Central memory CD8-positive, alpha-beta T cell (primary cell): ENCODE data around the gene NAV1.
A peak's percentile ranks its signal among the peaks of the same experiment; 100 is the strongest.

Experiments
- ATAC-seq: fragments of 150-1000 bp; cut with Tn5 transposase; replicated peaks from 2 replicates; pipeline ENCODE4 v1.10.0; 2022; ENCODE audit warnings: mild to moderate bottlenecking, moderate FRiP score, moderate number of reproducible peaks; ENCODE audit not compliant: poor library complexity, severe bottlenecking; ENCODE audit errors: extremely low read depth
- DNase-seq, 2 donors: peaks; one replicate each; pipeline ENCODE4 v3.0.0; 2021; ENCODE audit warnings: low spot score in 2 of 2
- H3K27ac Mint-ChIP-seq: one replicate; pipeline ENCODE4 v1.8.0; 2022; ENCODE audit warnings: low read depth, mild to moderate bottlenecking, moderate library complexity, mixed read lengths
- H3K27me3 Mint-ChIP-seq: one replicate; pipeline ENCODE4 v1.8.0; 2022; ENCODE audit warnings: mixed read lengths
- H3K36me3 Mint-ChIP-seq: one replicate; pipeline ENCODE4 v1.8.0; 2022; ENCODE audit warnings: mild to moderate bottlenecking, moderate library complexity, mixed read lengths; ENCODE audit not compliant: insufficient read depth
- H3K4me1 Mint-ChIP-seq: one replicate; pipeline ENCODE4 v1.8.0; 2022; ENCODE audit warnings: mixed read lengths
- H3K4me3 Mint-ChIP-seq: one replicate; pipeline ENCODE4 v1.8.0; 2022; ENCODE audit warnings: mild to moderate bottlenecking, moderate library complexity, mixed read lengths
- H3K9me3 Mint-ChIP-seq: one replicate; pipeline ENCODE4 v1.8.0; 2022; ENCODE audit warnings: mixed read lengths

The NAV1 gene

GRCh38 chr1:201535919-201536245 lies 3.0 kb upstream of the NAV1 start:
- Mint-ChIP-seq H3K4me3 (no peak overlapping the region), H3K36me3 (peaks cover 1% of the 10 kb centered on the region), H3K4me1 (peaks cover 18% of the 10 kb centered on the region), H3K27me3 (peaks cover 57% of the 10 kb centered on the region), H3K27ac (no peak overlapping the region), H3K9me3 (no peaks in the 10 kb centered on the region)
- ATAC-seq, result no peak
- DNase-seq, result no peak

- peaks cover 18% of the 10 kb centered on the region for H3K4me1 Mint-ChIP-seq
- DNase-seq, result no peak
- no peak for ATAC-seq
Measured at GRCh38 chr1:201536558-201536957, 2.4 kb upstream of the NAV1 start.

GRCh38 chr1:201537028-201537427 lies 1.9 kb upstream of the NAV1 start:
- ATAC-seq, result no peak
- Mint-ChIP-seq H3K9me3 (no peaks in the 10 kb centered on the region), H3K27me3 (peaks cover 68% of the 10 kb centered on the region), H3K27ac (no peak overlapping the region), H3K36me3 (peaks cover 1% of the 10 kb centered on the region), H3K4me3 (no peak overlapping the region), H3K4me1 (peaks cover 18% of the 10 kb centered on the region)
- no peak for DNase-seq

More at GRCh38 chr1:201536558-201536957, 2.4 kb upstream of the NAV1 start:
- no peak overlapping the region for H3K4me3 Mint-ChIP-seq
- H3K27ac Mint-ChIP-seq, result no peak overlapping the region
- no peaks in the 10 kb centered on the region for H3K9me3 Mint-ChIP-seq
- H3K27me3 Mint-ChIP-seq, result peaks cover 64% of the 10 kb centered on the region
- H3K36me3 Mint-ChIP-seq, result peaks cover 1% of the 10 kb centered on the region

GRCh38 chr1:201537467-201537866 lies 1.5 kb upstream of the NAV1 start:
- no peaks in the 10 kb centered on the region for H3K9me3 Mint-ChIP-seq

GRCh38 chr1:201537891-201538611 lies 876 bp upstream of the NAV1 start:
- Mint-ChIP-seq H3K36me3 (peaks cover 1% of the 10 kb centered on the region), H3K9me3 (no peaks in the 10 kb centered on the region), H3K27me3 (peaks cover 69% of the 10 kb centered on the region), H3K4me3 (peak overlapping the region; percentile 78), H3K27ac (no peak overlapping the region), H3K4me1 (peaks cover 18% of the 10 kb centered on the region)
- ATAC-seq (no peak), DNase-seq (no peak)

More at GRCh38 chr1:201537467-201537866, 1.5 kb upstream of the NAV1 start:
- Mint-ChIP-seq H3K27me3 (peaks cover 69% of the 10 kb centered on the region), H3K27ac (no peak overlapping the region), H3K4me1 (peaks cover 18% of the 10 kb centered on the region), H3K36me3 (peaks cover 1% of the 10 kb centered on the region), H3K4me3 (no peak overlapping the region)
- DNase-seq, result no peak
- no peak for ATAC-seq

- H3K27ac Mint-ChIP-seq, result no peak overlapping the region
- peaks cover 18% of the 10 kb centered on the region for H3K4me1 Mint-ChIP-seq
- peak overlapping the region; percentile 49 for H3K4me3 Mint-ChIP-seq
- DNase-seq, result no peak
- H3K36me3 Mint-ChIP-seq, result peaks cover 1% of the 10 kb centered on the region
- H3K27me3 Mint-ChIP-seq, result peaks cover 86% of the 10 kb centered on the region
- ATAC-seq, result no peak
- no peaks in the 10 kb centered on the region for H3K9me3 Mint-ChIP-seq
Measured at GRCh38 chr1:201539561-201540431, 869 bp downstream of the NAV1 start.

- ATAC-seq, result no peak
- Mint-ChIP-seq H3K27me3 (peaks cover 94% of the 10 kb centered on the region), H3K4me3 (no peak overlapping the region)
Measured at GRCh38 chr1:201540846-201541735, 2.2 kb downstream of the NAV1 start.

GRCh38 chr1:201542309-201543035 lies 3.5 kb downstream of the NAV1 start:
- H3K4me1 Mint-ChIP-seq, result peaks cover 23% of the 10 kb centered on the region
- H3K9me3 Mint-ChIP-seq, result no peaks in the 10 kb centered on the region
- ATAC-seq (no peak), DNase-seq (no peak)
- no peak overlapping the region for H3K27ac Mint-ChIP-seq
- H3K27me3 Mint-ChIP-seq, result peaks cover 84% of the 10 kb centered on the region
- H3K36me3 Mint-ChIP-seq, result peaks cover 1% of the 10 kb centered on the region
- H3K4me3 Mint-ChIP-seq, result no peak overlapping the region

More at GRCh38 chr1:201540846-201541735, 2.2 kb downstream of the NAV1 start:
- Mint-ChIP-seq H3K4me1 (peaks cover 20% of the 10 kb centered on the region), H3K9me3 (no peaks in the 10 kb centered on the region), H3K27ac (no peak overlapping the region), H3K36me3 (peaks cover 1% of the 10 kb centered on the region)
- DNase-seq, result no peak

- no peaks in the 10 kb centered on the region for H3K36me3 Mint-ChIP-seq
- DNase-seq (no peak), ATAC-seq (no peak)
- H3K4me3 Mint-ChIP-seq, result no peak overlapping the region
- no peak overlapping the region for H3K27ac Mint-ChIP-seq
- peaks cover 15% of the 10 kb centered on the region for H3K4me1 Mint-ChIP-seq
- H3K27me3 Mint-ChIP-seq, result peaks cover 70% of the 10 kb centered on the region
- H3K9me3 Mint-ChIP-seq, result no peaks in the 10 kb centered on the region
Measured at GRCh38 chr1:201543871-201544642, 5.1 kb downstream of the NAV1 start.

- H3K4me3 Mint-ChIP-seq, result no peak overlapping the region
- peaks cover 12% of the 10 kb centered on the region for H3K4me1 Mint-ChIP-seq
- H3K27me3 Mint-ChIP-seq, result peaks cover 67% of the 10 kb centered on the region
Measured at GRCh38 chr1:201544710-201545109, 5.8 kb downstream of the NAV1 start.

GRCh38 chr1:201545851-201546492 lies 7.0 kb downstream of the NAV1 start:
- ATAC-seq, result no peak
- H3K27me3 Mint-ChIP-seq, result peaks cover 54% of the 10 kb centered on the region
- H3K36me3 Mint-ChIP-seq, result no peaks in the 10 kb centered on the region

More at GRCh38 chr1:201544710-201545109, 5.8 kb downstream of the NAV1 start:
- H3K27ac Mint-ChIP-seq, result no peak overlapping the region
- H3K9me3 Mint-ChIP-seq, result no peaks in the 10 kb centered on the region
- ATAC-seq (no peak), DNase-seq (no peak)
- H3K36me3 Mint-ChIP-seq, result no peaks in the 10 kb centered on the region

More at GRCh38 chr1:201545851-201546492, 7.0 kb downstream of the NAV1 start:
- peaks cover 5% of the 10 kb centered on the region for H3K4me1 Mint-ChIP-seq
- DNase-seq, result no peak
- H3K27ac Mint-ChIP-seq, result no peak overlapping the region
- no peaks in the 10 kb centered on the region for H3K9me3 Mint-ChIP-seq
- no peak overlapping the region for H3K4me3 Mint-ChIP-seq
